GM23338 (cell line): ENCODE data around the gene RAP1GAP2. TPM values are rescaled to one million over a fixed set of nuclear protein-coding genes. Genes with fewer than 3 reads are reported as not detected.

Experiments used
- ATAC-seq: fragments of 200-7000 bp; cut with Tn5 transposase; 3 replicates; pipeline ENCODE4 v1.9.1; 2020
- DNase-seq: peaks from one replicate; pipeline ENCODE4 v3.0.0-alpha.2; 2015; ENCODE audit warnings: low spot score
- H2AFZ ChIP-seq: fragments of 200-600 bp; sonication (generic); 2 replicates; pipeline ENCODE4 v1.8.0; 2016; ENCODE audit warnings: antibody characterized with exemption, mild to moderate bottlenecking, moderate library complexity
- H3F3A ChIP-seq: fragments of 200-600 bp; sonication (generic); replicated peaks from 2 replicates; pipeline ENCODE4 v1.8.0; 2017; ENCODE audit warnings: antibody characterized with exemption, mixed run types, low read depth
- H3K27ac ChIP-seq: fragments of 200-600 bp; sonication (generic); 2 replicates; pipeline ENCODE4 v1.6.1; 2016; ENCODE audit warnings: low read depth
- H3K27me3 ChIP-seq: fragments of 200-600 bp; sonication (generic); 2 replicates; pipeline ENCODE4 v1.8.0; 2016; ENCODE audit warnings: mild to moderate bottlenecking, mixed run types, moderate library complexity; ENCODE audit not compliant: insufficient read depth
- H3K36me3 ChIP-seq: fragments of 200-600 bp; sonication (generic); 2 replicates; pipeline ENCODE4 v1.8.0; 2016; ENCODE audit warnings: mild to moderate bottlenecking; ENCODE audit not compliant: insufficient read depth
- H3K4me1 ChIP-seq: fragments of 200-600 bp; sonication (generic); 2 replicates; pipeline ENCODE4 v1.8.0; 2016; ENCODE audit warnings: mild to moderate bottlenecking, moderate library complexity; ENCODE audit not compliant: insufficient read depth
- H3K4me2 ChIP-seq: fragments of 200-600 bp; sonication (generic); 2 replicates; pipeline ENCODE4 v1.7.1; 2017; ENCODE audit warnings: mixed run types
- H3K4me3 ChIP-seq: fragments of 200-600 bp; sonication (generic); 2 replicates; pipeline ENCODE4 v1.6.1; 2016; ENCODE audit warnings: mixed run types
- H3K79me2 ChIP-seq: fragments of 200-600 bp; sonication (generic); replicated peaks from 2 replicates; pipeline ENCODE4 v1.8.0; 2017; ENCODE audit warnings: mild to moderate bottlenecking; ENCODE audit not compliant: insufficient read depth
- H3K9me2 ChIP-seq: fragments of 200-600 bp; sonication (generic); 2 replicates; pipeline ENCODE4 v1.8.0; 2017; ENCODE audit not compliant: insufficient read depth
- H4K20me1 ChIP-seq: fragments of 200-600 bp; sonication (generic); replicated peaks from 2 replicates; pipeline ENCODE4 v1.8.0; 2017; ENCODE audit warnings: mild to moderate bottlenecking; ENCODE audit not compliant: insufficient read depth
- H3K27ac Mint-ChIP-seq: 2 replicates; pipeline ENCODE4 v1.8.0; 2020; ENCODE audit warnings: inconsistent platforms, mild to moderate bottlenecking, moderate library complexity, mixed read lengths
- H3K27me3 Mint-ChIP-seq: 3 replicates; pipeline ENCODE4 v1.8.0; 2022; ENCODE audit warnings: low read depth, mild to moderate bottlenecking, moderate library complexity, mixed read lengths, inconsistent platforms; ENCODE audit not compliant: insufficient read depth, poor library complexity
- H3K36me3 Mint-ChIP-seq: 3 replicates; pipeline ENCODE4 v1.8.0; 2021; ENCODE audit warnings: low read depth, mild to moderate bottlenecking, inconsistent platforms, moderate library complexity, mixed read lengths
- H3K4me1 Mint-ChIP-seq: 3 replicates; pipeline ENCODE4 v1.8.0; 2020; ENCODE audit warnings: mild to moderate bottlenecking, inconsistent platforms, mixed read lengths
- H3K4me3 Mint-ChIP-seq: 3 replicates; pipeline ENCODE4 v1.8.0; 2021; ENCODE audit warnings: moderate library complexity, mild to moderate bottlenecking, inconsistent platforms, mixed read lengths
- H3K9me3 Mint-ChIP-seq: 3 replicates; pipeline ENCODE4 v1.8.0; 2020; ENCODE audit warnings: moderate library complexity, mild to moderate bottlenecking, inconsistent platforms, mixed read lengths
- CREB1 ChIP-seq: fragments of 250-450 bp; sonication (Bioruptor Pico); IDR thresholded peaks from 2 replicates; pipeline ENCODE4 v1.5.0; 2020; ENCODE audit warnings: low read depth, mild to moderate bottlenecking, moderate library complexity
- EZH2 ChIP-seq: fragments of 200-600 bp; sonication (generic); IDR thresholded peaks from one replicate; pipeline ENCODE4 v1.8.0; 2017; ENCODE audit warnings: antibody characterized with exemption, mild to moderate bottlenecking, low read depth; ENCODE audit not compliant: unreplicated experiment
- REST ChIP-seq: IDR thresholded peaks from one replicate; pipeline ENCODE4 v1.6.1; 2018; ENCODE audit warnings: antibody characterized with exemption; ENCODE audit not compliant: unreplicated experiment
- STAT1 ChIP-seq: IDR thresholded peaks from one replicate; pipeline ENCODE4 v1.6.1; 2016; ENCODE audit warnings: antibody characterized with exemption; ENCODE audit not compliant: unreplicated experiment
- polyA plus RNA-seq: library from polyadenylated mRNA; unstranded; fragments of >200 nt; fragmentation: Nextera tagmentation; extraction: Ambion mirVana; gene quantifications from 2 replicates; pipeline ENCODE4 v1.2.1, GENCODE V29; 2016
- total RNA-seq: library from RNA; depleted of rRNA; stranded (reverse); fragments of >200 nt; shearing (Covaris generic); gene quantifications from 2 replicates; pipeline ENCODE4 v1.2.3, GENCODE V29; 2014
- TF ChIP-seq, protein P1 (sequence below), 2 experiments: fragments of 200-600 bp in 1 of 2; sonication (generic) in 1 of 2; conservative IDR thresholded peaks; 2 replicates each; pipeline versions ENCODE4 v1.5.1 to v1.6.1; 2016 to 2017; ENCODE audit warnings: antibody characterized with exemption in 2 of 2, low read depth in 2 of 2, mild to moderate bottlenecking in 2 of 2, moderate library complexity in 1 of 2
- TF ChIP-seq, protein P2 (sequence below): IDR thresholded peaks from 2 replicates; pipeline ENCODE4 v1.6.1; 2016; ENCODE audit warnings: antibody characterized with exemption
- TF ChIP-seq, protein P3 (sequence below): fragments of 250-450 bp; sonication (Bioruptor Pico); IDR thresholded peaks from 2 replicates; pipeline ENCODE4 v1.5.0; 2020; ENCODE audit warnings: mild to moderate bottlenecking, moderate library complexity

Gene RAP1GAP2
- total and polyA plus RNA-seq, 2 experiments from 2014 or later = 17.8 to 46.1 TPM

DNA sequence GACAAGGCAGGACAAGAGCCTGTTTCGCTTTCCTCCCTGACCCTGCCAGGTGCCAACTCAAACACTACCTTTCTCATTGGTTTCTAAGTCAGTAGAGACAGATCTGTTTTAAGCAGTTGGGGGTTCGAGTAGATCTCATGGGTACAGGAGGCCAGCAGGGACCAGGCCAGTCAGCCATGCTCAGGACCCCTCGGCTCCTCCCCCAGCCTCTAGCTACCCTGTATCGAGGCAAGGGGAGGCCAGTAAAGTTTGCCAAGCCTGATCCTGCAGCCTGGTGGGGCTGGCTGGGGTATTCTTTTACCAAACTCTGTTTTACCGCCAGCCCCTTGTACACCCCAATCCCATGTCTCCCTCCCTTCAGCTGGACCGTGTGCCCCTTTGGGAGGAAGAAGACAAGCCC is 240.6 kb downstream of the RAP1GAP2 start (continued):
- TF ChIP-seq REST (no peak), EZH2 (no peak)

- Mint-ChIP-seq H3K27ac (no peak overlapping the region), H3K9me3 (peaks cover 2% of the 10 kb centered on the region), H3K36me3 (peaks cover 4% of the 10 kb centered on the region; the same call in 2 of the 3 replicates), H3K27me3 (peaks cover 14% of the 10 kb centered on the region), H3K4me3 (no peak overlapping the region), H3K4me1 (no peaks in the 10 kb centered on the region)
- Histone ChIP-seq H3K27ac (no peak overlapping the region), H3K36me3 (no peaks in the 10 kb centered on the region), H3F3A (no peaks in the 10 kb centered on the region), H3K9me2 (no peaks in the 10 kb centered on the region), H3K4me3 (no peak overlapping the region), H4K20me1 (no peaks in the 10 kb centered on the region), H3K4me2 (no peak overlapping the region), H3K79me2 (no peaks in the 10 kb centered on the region), H3K27me3 (no peaks in the 10 kb centered on the region), H2AFZ (no peak overlapping the region), H3K4me1 (no peaks in the 10 kb centered on the region)
- TF ChIP-seq CREB1 (CRISPR knock-in tag) (no peak), REST (no peak), STAT1 (no peak), EZH2 (no peak)
- TF ChIP-seq, protein P1, sequence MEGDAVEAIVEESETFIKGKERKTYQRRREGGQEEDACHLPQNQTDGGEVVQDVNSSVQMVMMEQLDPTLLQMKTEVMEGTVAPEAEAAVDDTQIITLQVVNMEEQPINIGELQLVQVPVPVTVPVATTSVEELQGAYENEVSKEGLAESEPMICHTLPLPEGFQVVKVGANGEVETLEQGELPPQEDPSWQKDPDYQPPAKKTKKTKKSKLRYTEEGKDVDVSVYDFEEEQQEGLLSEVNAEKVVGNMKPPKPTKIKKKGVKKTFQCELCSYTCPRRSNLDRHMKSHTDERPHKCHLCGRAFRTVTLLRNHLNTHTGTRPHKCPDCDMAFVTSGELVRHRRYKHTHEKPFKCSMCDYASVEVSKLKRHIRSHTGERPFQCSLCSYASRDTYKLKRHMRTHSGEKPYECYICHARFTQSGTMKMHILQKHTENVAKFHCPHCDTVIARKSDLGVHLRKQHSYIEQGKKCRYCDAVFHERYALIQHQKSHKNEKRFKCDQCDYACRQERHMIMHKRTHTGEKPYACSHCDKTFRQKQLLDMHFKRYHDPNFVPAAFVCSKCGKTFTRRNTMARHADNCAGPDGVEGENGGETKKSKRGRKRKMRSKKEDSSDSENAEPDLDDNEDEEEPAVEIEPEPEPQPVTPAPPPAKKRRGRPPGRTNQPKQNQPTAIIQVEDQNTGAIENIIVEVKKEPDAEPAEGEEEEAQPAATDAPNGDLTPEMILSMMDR (conservative IDR thresholded peaks at IDR 0.05; ENCODE audit: low read depth in 2 of 2) = no peak
- TF ChIP-seq, protein P2, sequence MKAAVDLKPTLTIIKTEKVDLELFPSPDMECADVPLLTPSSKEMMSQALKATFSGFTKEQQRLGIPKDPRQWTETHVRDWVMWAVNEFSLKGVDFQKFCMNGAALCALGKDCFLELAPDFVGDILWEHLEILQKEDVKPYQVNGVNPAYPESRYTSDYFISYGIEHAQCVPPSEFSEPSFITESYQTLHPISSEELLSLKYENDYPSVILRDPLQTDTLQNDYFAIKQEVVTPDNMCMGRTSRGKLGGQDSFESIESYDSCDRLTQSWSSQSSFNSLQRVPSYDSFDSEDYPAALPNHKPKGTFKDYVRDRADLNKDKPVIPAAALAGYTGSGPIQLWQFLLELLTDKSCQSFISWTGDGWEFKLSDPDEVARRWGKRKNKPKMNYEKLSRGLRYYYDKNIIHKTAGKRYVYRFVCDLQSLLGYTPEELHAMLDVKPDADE = no peak
- TF ChIP-seq, protein P3, sequence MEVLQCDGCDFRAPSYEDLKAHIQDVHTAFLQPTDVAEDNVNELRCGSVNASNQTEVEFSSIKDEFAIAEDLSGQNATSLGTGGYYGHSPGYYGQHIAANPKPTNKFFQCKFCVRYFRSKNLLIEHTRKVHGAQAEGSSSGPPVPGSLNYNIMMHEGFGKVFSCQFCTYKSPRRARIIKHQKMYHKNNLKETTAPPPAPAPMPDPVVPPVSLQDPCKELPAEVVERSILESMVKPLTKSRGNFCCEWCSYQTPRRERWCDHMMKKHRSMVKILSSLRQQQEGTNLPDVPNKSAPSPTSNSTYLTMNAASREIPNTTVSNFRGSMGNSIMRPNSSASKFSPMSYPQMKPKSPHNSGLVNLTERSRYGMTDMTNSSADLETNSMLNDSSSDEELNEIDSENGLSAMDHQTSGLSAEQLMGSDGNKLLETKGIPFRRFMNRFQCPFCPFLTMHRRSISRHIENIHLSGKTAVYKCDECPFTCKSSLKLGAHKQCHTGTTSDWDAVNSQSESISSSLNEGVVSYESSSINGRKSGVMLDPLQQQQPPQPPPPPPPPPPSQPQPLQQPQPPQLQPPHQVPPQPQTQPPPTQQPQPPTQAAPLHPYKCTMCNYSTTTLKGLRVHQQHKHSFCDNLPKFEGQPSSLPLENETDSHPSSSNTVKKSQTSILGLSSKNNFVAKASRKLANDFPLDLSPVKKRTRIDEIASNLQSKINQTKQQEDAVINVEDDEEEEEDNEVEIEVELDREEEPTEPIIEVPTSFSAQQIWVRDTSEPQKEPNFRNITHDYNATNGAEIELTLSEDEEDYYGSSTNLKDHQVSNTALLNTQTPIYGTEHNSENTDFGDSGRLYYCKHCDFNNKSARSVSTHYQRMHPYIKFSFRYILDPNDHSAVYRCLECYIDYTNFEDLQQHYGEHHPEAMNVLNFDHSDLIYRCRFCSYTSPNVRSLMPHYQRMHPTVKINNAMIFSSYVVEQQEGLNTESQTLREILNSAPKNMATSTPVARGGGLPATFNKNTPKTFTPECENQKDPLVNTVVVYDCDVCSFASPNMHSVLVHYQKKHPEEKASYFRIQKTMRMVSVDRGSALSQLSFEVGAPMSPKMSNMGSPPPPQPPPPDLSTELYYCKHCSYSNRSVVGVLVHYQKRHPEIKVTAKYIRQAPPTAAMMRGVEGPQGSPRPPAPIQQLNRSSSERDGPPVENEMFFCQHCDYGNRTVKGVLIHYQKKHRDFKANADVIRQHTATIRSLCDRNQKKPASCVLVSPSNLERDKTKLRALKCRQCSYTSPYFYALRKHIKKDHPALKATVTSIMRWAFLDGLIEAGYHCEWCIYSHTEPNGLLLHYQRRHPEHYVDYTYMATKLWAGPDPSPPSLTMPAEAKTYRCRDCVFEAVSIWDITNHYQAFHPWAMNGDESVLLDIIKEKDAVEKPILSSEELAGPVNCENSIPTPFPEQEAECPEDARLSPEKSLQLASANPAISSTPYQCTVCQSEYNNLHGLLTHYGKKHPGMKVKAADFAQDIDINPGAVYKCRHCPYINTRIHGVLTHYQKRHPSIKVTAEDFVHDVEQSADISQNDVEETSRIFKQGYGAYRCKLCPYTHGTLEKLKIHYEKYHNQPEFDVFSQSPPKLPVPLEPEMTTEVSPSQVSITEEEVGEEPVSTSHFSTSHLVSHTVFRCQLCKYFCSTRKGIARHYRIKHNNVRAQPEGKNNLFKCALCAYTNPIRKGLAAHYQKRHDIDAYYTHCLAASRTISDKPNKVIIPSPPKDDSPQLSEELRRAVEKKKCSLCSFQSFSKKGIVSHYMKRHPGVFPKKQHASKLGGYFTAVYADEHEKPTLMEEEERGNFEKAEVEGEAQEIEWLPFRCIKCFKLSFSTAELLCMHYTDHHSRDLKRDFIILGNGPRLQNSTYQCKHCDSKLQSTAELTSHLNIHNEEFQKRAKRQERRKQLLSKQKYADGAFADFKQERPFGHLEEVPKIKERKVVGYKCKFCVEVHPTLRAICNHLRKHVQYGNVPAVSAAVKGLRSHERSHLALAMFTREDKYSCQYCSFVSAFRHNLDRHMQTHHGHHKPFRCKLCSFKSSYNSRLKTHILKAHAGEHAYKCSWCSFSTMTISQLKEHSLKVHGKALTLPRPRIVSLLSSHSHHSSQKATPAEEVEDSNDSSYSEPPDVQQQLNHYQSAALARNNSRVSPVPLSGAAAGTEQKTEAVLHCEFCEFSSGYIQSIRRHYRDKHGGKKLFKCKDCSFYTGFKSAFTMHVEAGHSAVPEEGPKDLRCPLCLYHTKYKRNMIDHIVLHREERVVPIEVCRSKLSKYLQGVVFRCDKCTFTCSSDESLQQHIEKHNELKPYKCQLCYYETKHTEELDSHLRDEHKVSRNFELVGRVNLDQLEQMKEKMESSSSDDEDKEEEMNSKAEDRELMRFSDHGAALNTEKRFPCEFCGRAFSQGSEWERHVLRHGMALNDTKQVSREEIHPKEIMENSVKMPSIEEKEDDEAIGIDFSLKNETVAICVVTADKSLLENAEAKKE (CRISPR knock-in tag) = no peak
- no peak for DNase-seq
- ATAC-seq = no peak
These were observed 241.0 kb downstream of the RAP1GAP2 start for GRCh38 chr17:3037259-3037658.
